Cardiac fibroblast (primary cell): ENCODE results near the gene SHMT2.

Experiments
- DNase-seq, 2 donors: peaks; one replicate each; pipeline versions ENCODE4 v3.0.0 to v3.0.0-alpha.2; 2010; ENCODE audit warnings: low read depth in 2 of 2
- H3K4me3 ChIP-seq, 2 donors: replicated peaks in 1 of 2; 1 replicate in 1 of 2; 2 replicates in 1 of 2; pipeline ENCODE4 v1.5.1; 2011; ENCODE audit warnings: low read depth in 2 of 2, low read length in 2 of 2, mild to moderate bottlenecking in 2 of 2, moderate library complexity in 1 of 2
- TF ChIP-seq, protein P1 (sequence below): IDR thresholded peaks from one replicate; pipeline ENCODE4 v1.5.1; 2011; ENCODE audit warnings: low read depth, mild to moderate bottlenecking, low read length, inconsistent platforms

SHMT2 gene

DNA sequence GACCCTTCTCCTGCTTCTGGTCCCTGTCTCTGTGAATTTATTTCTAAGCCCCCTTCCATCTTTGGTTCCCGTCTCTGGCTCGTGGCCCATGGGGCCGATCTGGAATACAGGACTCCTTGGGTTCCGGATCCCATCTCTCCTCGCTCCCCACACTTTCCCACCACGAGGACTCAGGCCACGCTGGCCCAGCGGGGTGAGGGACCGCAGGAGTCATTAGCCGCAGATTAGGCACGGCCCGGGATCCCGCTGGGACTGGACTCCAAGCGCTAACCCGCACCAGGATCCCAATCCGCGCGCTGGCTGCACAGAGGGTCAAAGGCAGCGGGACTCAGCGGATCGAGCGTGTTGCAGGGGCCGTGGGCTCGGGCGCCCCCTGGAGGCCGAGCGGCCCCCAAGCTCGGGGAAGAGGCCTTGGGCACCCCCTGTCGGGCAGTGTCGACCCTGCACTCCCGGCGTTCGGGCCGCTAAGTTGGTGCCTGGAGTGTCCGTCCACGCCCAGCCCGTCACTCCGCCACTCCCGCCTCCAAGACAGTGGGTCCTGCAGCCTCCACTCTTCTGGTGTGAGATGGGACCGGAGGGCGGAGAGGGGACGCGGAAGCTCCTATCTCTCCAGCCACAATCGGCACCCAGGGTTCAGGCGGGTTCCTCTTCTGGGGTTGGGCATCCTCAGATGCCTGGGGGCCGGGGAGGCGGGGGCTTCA lies 9.5 kb downstream of the SHMT2 start:
- TF ChIP-seq, protein P1, sequence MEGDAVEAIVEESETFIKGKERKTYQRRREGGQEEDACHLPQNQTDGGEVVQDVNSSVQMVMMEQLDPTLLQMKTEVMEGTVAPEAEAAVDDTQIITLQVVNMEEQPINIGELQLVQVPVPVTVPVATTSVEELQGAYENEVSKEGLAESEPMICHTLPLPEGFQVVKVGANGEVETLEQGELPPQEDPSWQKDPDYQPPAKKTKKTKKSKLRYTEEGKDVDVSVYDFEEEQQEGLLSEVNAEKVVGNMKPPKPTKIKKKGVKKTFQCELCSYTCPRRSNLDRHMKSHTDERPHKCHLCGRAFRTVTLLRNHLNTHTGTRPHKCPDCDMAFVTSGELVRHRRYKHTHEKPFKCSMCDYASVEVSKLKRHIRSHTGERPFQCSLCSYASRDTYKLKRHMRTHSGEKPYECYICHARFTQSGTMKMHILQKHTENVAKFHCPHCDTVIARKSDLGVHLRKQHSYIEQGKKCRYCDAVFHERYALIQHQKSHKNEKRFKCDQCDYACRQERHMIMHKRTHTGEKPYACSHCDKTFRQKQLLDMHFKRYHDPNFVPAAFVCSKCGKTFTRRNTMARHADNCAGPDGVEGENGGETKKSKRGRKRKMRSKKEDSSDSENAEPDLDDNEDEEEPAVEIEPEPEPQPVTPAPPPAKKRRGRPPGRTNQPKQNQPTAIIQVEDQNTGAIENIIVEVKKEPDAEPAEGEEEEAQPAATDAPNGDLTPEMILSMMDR: peak; percentile 100
- peak; percentile 91 to 92 for DNase-seq
- peak overlapping the region; percentile 52 to 72 for H3K4me3 ChIP-seq

GRCh38 chr12:57239587-57240065 lies 10.1 kb downstream of the SHMT2 start:
- peak overlapping the region; percentile 52 to 72 for H3K4me3 ChIP-seq
- TF ChIP-seq, protein P1: no peak
- no peak for DNase-seq

DNA sequence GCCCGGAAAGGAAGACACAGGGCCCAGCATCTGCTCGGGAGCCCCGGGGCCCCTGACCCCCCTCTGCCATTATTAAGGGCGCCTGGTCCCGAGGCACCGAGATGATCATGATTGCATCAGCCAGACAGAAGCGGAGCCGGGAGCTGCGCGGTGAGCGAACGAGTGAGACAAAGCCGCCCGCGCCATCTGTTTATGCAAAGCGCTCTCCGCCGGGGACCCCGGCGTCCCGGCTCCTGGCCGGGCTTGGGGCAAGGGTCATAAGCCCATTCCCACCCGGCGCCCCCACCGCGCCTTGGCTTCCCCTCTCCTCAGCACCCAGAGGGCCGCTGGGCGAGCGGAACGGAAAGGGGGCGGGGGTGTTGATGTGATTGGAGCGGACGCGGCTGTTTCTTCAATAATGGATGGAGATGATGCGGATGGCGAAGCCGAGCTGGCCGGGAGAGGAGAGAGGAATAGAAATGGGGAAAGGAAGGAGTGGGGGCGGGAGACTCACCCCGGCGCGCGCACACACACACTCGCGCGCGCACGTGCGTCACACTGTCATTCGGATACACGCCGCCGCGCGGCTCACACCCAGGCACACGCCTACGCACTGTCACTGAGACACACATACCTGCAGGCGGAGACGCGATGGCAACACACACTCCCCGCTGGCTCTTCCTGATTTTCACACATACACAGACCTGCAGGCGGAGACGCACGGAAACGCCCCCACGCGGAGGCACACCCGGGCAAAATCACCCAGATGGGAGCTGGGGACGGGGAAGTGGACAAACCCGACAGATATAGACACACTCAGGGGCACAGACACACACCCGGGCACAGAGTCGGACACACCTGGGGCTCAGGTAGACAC lies 10.8 kb downstream of the SHMT2 start:
- H3K4me3 ChIP-seq: peak overlapping the region; percentile 52 to 72
- TF ChIP-seq, protein P1: no peak
- peak; percentile 48 to 49 for DNase-seq

GRCh38 chr12:57240926-57241401 lies 11.5 kb downstream of the SHMT2 start:
- DNase-seq: no peak
- TF ChIP-seq, protein P1: no peak
- peak overlapping the region; percentile 52 to 72 for H3K4me3 ChIP-seq

DNA sequence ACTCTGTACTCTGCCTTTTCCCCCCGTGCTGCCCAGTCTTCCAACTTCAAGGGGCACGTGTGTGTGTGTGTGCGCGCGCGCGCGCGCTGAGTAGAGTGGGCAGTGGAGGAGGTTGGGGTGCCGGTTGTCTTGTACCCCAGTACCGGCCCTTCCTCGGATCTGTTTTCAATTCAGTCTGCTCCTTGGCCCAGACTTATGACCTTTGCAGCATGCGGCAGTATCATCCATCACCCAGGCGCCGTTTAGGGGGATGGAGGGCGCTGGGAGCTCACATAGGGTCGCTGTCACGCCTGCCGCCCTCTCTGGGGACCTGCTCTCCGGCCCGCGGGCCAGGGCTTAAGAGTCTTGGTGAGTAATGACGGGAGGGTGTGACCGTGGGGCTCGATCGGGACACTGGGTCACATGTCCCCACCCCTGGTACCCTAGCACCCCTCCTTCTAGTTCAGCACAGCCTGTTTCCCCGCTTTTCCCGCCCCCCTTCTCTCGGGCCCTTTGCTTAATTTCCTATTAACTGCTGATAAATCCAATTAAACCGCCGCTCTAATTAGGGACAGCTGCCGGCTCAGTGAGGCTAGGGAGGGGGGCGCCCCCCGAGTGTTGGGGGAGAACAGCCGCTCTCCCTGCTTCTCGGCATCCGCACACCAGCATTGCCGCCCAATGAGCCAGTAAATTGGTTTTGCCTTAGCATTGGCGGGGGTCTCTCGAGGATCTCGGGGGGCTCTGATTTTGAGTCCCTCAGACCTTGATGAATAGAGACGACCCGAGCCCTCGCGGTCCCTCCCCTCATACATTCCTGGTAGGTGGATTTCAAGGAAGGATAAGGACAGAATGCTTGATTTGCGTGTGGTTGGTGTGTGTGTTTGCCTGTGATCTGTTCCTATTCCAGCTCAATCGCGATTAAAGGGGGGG lies 12.1 kb downstream of the SHMT2 start:
- DNase-seq: no peak
- peak overlapping the region in 1 of 2 donors; percentile 72 for H3K4me3 ChIP-seq
- TF ChIP-seq, protein P1: no peak

DNA sequence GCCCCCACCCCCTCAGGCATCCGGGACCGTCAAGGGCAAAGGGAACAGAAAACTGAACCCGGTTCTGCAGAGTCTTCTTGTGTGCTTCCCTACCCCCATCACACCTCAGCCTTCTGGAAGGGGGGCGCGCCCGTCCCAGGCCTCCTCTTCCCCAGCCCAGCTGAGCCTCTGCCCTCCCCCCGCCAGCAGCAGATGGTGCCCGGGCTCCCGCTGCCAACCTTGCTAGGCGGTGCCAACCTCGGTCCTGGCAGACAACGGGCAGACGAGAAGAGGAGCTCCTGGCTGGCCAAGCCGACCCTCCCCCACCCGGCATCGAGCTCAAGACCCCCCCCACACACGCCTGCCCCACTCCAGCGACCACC lies 12.8 kb downstream of the SHMT2 start:
- DNase-seq: no peak
- TF ChIP-seq, protein P1: no peak
- H3K4me3 ChIP-seq: no peak overlapping the region
